Measurements from ENCODE around the gene HEXA. TPM values are rescaled to one million over a fixed set of nuclear protein-coding genes. Genes with fewer than 3 reads are reported as not detected.

Gene HEXA
- total and polyA plus RNA-seq, 4 donors, result 38.1 to 69.0 (median 52.7) TPM

- no peaks in the 10 kb centered on the region for H3K27me3 ChIP-seq (ENCODE audit: control insufficient read depth in 4 of 4, insufficient read depth in 4 of 4, low read length in 3 of 4)
- no peak overlapping the region for H3K27ac ChIP-seq (ENCODE audit: low read depth in 1 of 2, low read length in 2 of 2)
- no peaks in the 10 kb centered on the region for H3K9me3 ChIP-seq (ENCODE audit: control insufficient read depth in 4 of 4, low read length in 3 of 4)
- peaks cover 0 to 8% (median 7%) of the 10 kb centered on the region in 4 donors for H3K4me1 ChIP-seq (ENCODE audit: control insufficient read depth in 4 of 4, insufficient read depth in 4 of 4, low read length in 3 of 4)
- no peak for DNase-seq (ENCODE audit: low spot score)
- no peak overlapping the region for H3K9ac ChIP-seq (ENCODE audit: low read depth in 1 of 2, low read length in 2 of 2)
- no peak for TF ChIP-seq FOXA1 (IDR thresholded peaks at IDR 0.05)
- TF ChIP-seq ZBTB33 (IDR thresholded peaks at IDR 0.05), result no peak
- no peak for TF ChIP-seq FOXA2 (IDR thresholded peaks at IDR 0.05)
- TF ChIP-seq RXRA (IDR thresholded peaks at IDR 0.05), result no peak
- TF ChIP-seq ATF3 (IDR thresholded peaks at IDR 0.05), result no peak
- no peak for TF ChIP-seq SP1 (IDR thresholded peaks at IDR 0.05)
- no peak for TF ChIP-seq REST (IDR thresholded peaks at IDR 0.05)
- TF ChIP-seq GABPA (IDR thresholded peaks at IDR 0.05 in 1 of 2, conservative IDR thresholded peaks at IDR 0.05 in 1 of 2), result no peak
- TF ChIP-seq NR2F2 (IDR thresholded peaks at IDR 0.05), result no peak
- no peak for TF ChIP-seq JUND (IDR thresholded peaks at IDR 0.05)
- no peak for TF ChIP-seq HNF4G (IDR thresholded peaks at IDR 0.05)
- TF ChIP-seq TAF1 (conservative IDR thresholded peaks at IDR 0.05), result no peak
- TF ChIP-seq RAD21 (IDR thresholded peaks at IDR 0.05), result no peak
- no peak for TF ChIP-seq CTCF (IDR thresholded peaks at IDR 0.05; ENCODE audit: low read depth, low read length, missing input control)
- no peak for TF ChIP-seq MAX (IDR thresholded peaks at IDR 0.05)
- TF ChIP-seq HNF4A (conservative IDR thresholded peaks at IDR 0.05), result no peak
- TF ChIP-seq EGR1 (IDR thresholded peaks at IDR 0.05; ENCODE audit: low read depth in 2 of 2), result no peak
- TF ChIP-seq YY1 (IDR thresholded peaks at IDR 0.05), result no peak
- no peaks in the 10 kb centered on the region for H3K36me3 ChIP-seq (ENCODE audit: control insufficient read depth in 4 of 4, insufficient read depth in 3 of 4, low read depth in 1 of 4, low read length in 3 of 4)
- H3K4me3 ChIP-seq (ENCODE audit: low read depth in 1 of 3, low read length in 3 of 3), result no peak overlapping the region
- 79% methylated on average over 4 of the region's 4 CpGs for WGBS
These were observed 4.9 kb upstream of the HEXA start for GRCh38 chr15:72380743-72381142.
